Transverse colon (tissue), 4 donors: ENCODE data around the gene SCIN.

Experiments
- CTCF ChIP-seq, 5 experiments: fragments of 200-600 bp in 3 of 5; fragments of 450-650 bp in 2 of 5; sonication (generic) in 3 of 5; IDR thresholded peaks; 1 replicate in 2 of 5; 2 replicates in 3 of 5; pipeline ENCODE4 v1.5.1; 2016 to 2017; ENCODE audit warnings: antibody characterized with exemption in 5 of 5, inconsistent platforms in 3 of 5, mild to moderate bottlenecking in 2 of 5, moderate library complexity in 1 of 5
- EP300 ChIP-seq: sonication (generic); formaldehyde crosslinking; IDR thresholded peaks from one replicate; pipeline ENCODE4 v1.6.1; 2017; ENCODE audit warnings: antibody characterized with exemption, low read depth
- POLR2A ChIP-seq: fragments of 450-650 bp; IDR thresholded peaks from one replicate; pipeline ENCODE4 v1.6.1; 2016; ENCODE audit warnings: antibody characterized with exemption, mild to moderate bottlenecking, moderate library complexity
- POLR2AphosphoS5 ChIP-seq, 3 donors: sonication (generic); formaldehyde crosslinking; IDR thresholded peaks; one replicate each; pipeline ENCODE4 v1.6.1; 2016; ENCODE audit warnings: antibody characterized with exemption in 3 of 3

GRCh38 chr7:12565873-12566272 is 4.6 kb upstream of the SCIN start:
- TF ChIP-seq CTCF (IDR thresholded peaks at IDR 0.05) (no peak), POLR2A (no peak), POLR2AphosphoS5 (IDR thresholded peaks at IDR 0.05) (no peak), EP300 (no peak)
